SK-N-MC (cell line): Measurements from ENCODE around the gene ASPSCR1.

Experiments
- EZH2 ChIP-seq: fragments of 200-600 bp; sonication (generic); IDR thresholded peaks from one replicate; pipeline ENCODE4 v1.6.1; 2017; ENCODE audit warnings: antibody characterized with exemption
- POLR2AphosphoS5 ChIP-seq: IDR thresholded peaks from 2 replicates; pipeline ENCODE4 v1.6.1; 2012; ENCODE audit warnings: mild to moderate bottlenecking, low read depth, low read length, borderline replicate concordance

GRCh38 chr17:82004517-82005455 lies 27.4 kb downstream of the ASPSCR1 start:
- TF ChIP-seq POLR2AphosphoS5 (no peak), EZH2 (no peak)
